Measurements from ENCODE around the gene HCRT. TPM values are rescaled to one million over a fixed set of nuclear protein-coding genes. Genes with fewer than 3 reads are reported as not detected.
"Not testable (repeated sequence)": the region's sequence is repeated elsewhere in the genome, so short reads cannot be mapped to it uniquely, and the experiment has no call there.

HCRT gene
- not detected in 2 replicates for total RNA-seq

GRCh38 chr17:42184713-42185620, at the start of gene HCRT:
Gene HCRT (minus strand): TSS chr17:42185452. CDS start chr17:42185365, 87 bp downstream.
- intact Hi-C loops (cut with micrococcal nuclease): loop anchor here (1.0 to 10.0 kb wide), 5 partner anchors 9 to 350 kb away; partner anchors contain the start of genes DHX58, GHDC and NAGLU

GRCh38 chr17:42233994-42234393, 48.7 kb upstream of the HCRT start:
- intact Hi-C loops (cut with micrococcal nuclease): no loop called here

GRCh38 chr17:42233156-42233555, 47.9 kb upstream of the HCRT start:
- intact Hi-C loops (cut with micrococcal nuclease): no loop called here

GRCh38 chr17:42230225-42230624, 45.0 kb upstream of the HCRT start:
- intact Hi-C loops (cut with micrococcal nuclease): no loop called here

GRCh38 chr17:42227849-42228700, 42.8 kb upstream of the HCRT start:
- intact Hi-C loops (cut with micrococcal nuclease): no loop called here

- intact Hi-C loops (cut with micrococcal nuclease): no loop called here
Observed at GRCh38 chr17:42225646-42226045, 40.4 kb upstream of the HCRT start.

- intact Hi-C loops (cut with micrococcal nuclease): no loop called here
Observed at GRCh38 chr17:42224651-42225050, 39.4 kb upstream of the HCRT start.

- intact Hi-C loops (cut with micrococcal nuclease): loop anchor here (2.0 kb wide), 1 partner anchor 67 kb away; the partner anchor contains the start of gene STAT5A
Observed at GRCh38 chr17:42221886-42222745, 36.9 kb upstream of the HCRT start.

GRCh38 chr17:42219280-42219679, 34.0 kb upstream of the HCRT start:
- intact Hi-C loops (cut with micrococcal nuclease): not testable (repeated sequence)

- intact Hi-C loops (cut with micrococcal nuclease): no loop called here
Observed at GRCh38 chr17:42214156-42214555, 28.9 kb upstream of the HCRT start.

GRCh38 chr17:42212382-42212781, 27.1 kb upstream of the HCRT start:
- intact Hi-C loops (cut with micrococcal nuclease): no loop called here

GRCh38 chr17:42211921-42212341, 26.7 kb upstream of the HCRT start:
- intact Hi-C loops (cut with micrococcal nuclease): not testable (repeated sequence)

- intact Hi-C loops (cut with micrococcal nuclease): no loop called here
Observed at GRCh38 chr17:42210046-42210445, 24.8 kb upstream of the HCRT start.

- intact Hi-C loops (cut with micrococcal nuclease): not testable (repeated sequence)
Observed at GRCh38 chr17:42206153-42206612, 20.9 kb upstream of the HCRT start.

- intact Hi-C loops (cut with micrococcal nuclease): no loop called here
Observed at GRCh38 chr17:42203354-42203753, 18.1 kb upstream of the HCRT start.

- intact Hi-C loops (cut with micrococcal nuclease): no loop called here
Observed at GRCh38 chr17:42202696-42203095, 17.4 kb upstream of the HCRT start.

GRCh38 chr17:42202159-42202558, 16.9 kb upstream of the HCRT start:
- intact Hi-C loops (cut with micrococcal nuclease): no loop called here

- intact Hi-C loops (cut with micrococcal nuclease): no loop called here
Observed at GRCh38 chr17:42201458-42201772, 16.2 kb upstream of the HCRT start.

- intact Hi-C loops (cut with micrococcal nuclease): no loop called here
Observed at GRCh38 chr17:42200706-42201457, 15.6 kb upstream of the HCRT start.

GRCh38 chr17:42199416-42200011, 14.3 kb upstream of the HCRT start:
- intact Hi-C loops (cut with micrococcal nuclease): no loop called here

Measured in T-helper 2 cell treated with Interferon-gamma antibody and Interleukin-4, amounts not matched to agents 100 ng/mL and 5 ng/mL, for 36 hours (primary cell).